HepG2 (cell line): ENCODE measurements around the gene ARL16. TPM values are rescaled to one million over a fixed set of nuclear protein-coding genes. Genes with fewer than 3 reads are reported as not detected.

Source experiments
- ATAC-seq: fragments of 200-7000 bp; cut with Tn5 transposase; 3 replicates; pipeline ENCODE4 v1.9.1; 2020; ENCODE audit warnings: mild to moderate bottlenecking, moderate library complexity
- BruUV-seq: library from RNA; stranded (reverse); fragments of 400-500 nt; replicated peaks from 2 replicates; lab custom pipeline; 2021; lab: Mats Ljungman, UMichigan
- CTCF ChIA-PET: fragments of 300-600 bp; formaldehyde crosslinking; extraction: SDS; loops from one replicate; lab custom pipeline; 2021; ENCODE audit warnings: low total read pairs, inconsistent platforms, low intra/inter-chr PET ratio; lab: Yijun Ruan, JAX
- POLR2A ChIA-PET: fragments of 350-600 bp; sonication (Branson Sonifier 250); formaldehyde crosslinking; loops from one replicate; lab custom pipeline; 2020; ENCODE audit warnings: antibody characterized with exemption, inconsistent platforms; lab: Yijun Ruan, JAX
- DNase-seq: peaks from one replicate; pipeline ENCODE4 v3.0.0-alpha.2; 2015; ENCODE audit warnings: low spot score
- FAIRE-seq: peaks from 3 replicates; lab custom pipeline; 2011; peaks lifted over from hg19 to GRCh38; lab: Jason Lieb, UNC
- H2AFZ ChIP-seq: one replicate; pipeline ENCODE4 v1.6.1; 2011; ENCODE audit warnings: low read length, inconsistent platforms
- H3K27ac ChIP-seq: fragments of 300-600 bp; 3 replicates; pipeline ENCODE4 v1.8.0; 2011; ENCODE audit warnings: mixed run types, mild to moderate bottlenecking, mixed read lengths, low read length, inconsistent platforms; ENCODE audit not compliant: insufficient read depth; ENCODE audit errors: extremely low read length
- H3K27me3 ChIP-seq, 2 experiments: fragments of 200-600 bp in 1 of 2; 2 replicates in 1 of 2; 3 replicates in 1 of 2; pipeline versions ENCODE4 v1.6.0 to v1.8.0; 2011; ENCODE audit warnings: low read length in 2 of 2, mild to moderate bottlenecking in 2 of 2, moderate library complexity in 2 of 2, inconsistent platforms in 1 of 2; ENCODE audit not compliant: insufficient read depth in 2 of 2, control insufficient read depth in 1 of 2
- H3K36me3 ChIP-seq, 2 experiments: fragments of 200-600 bp in 1 of 2; replicated peaks in 1 of 2; 2 replicates in 1 of 2; 3 replicates in 1 of 2; pipeline versions ENCODE4 v1.5.1 to v1.8.0; 2011; ENCODE audit warnings: low read length in 2 of 2, inconsistent platforms in 1 of 2; ENCODE audit not compliant: insufficient read depth in 2 of 2, control insufficient read depth in 1 of 2
- H3K4me1 ChIP-seq: 2 replicates; pipeline ENCODE4 v1.5.1; 2012; ENCODE audit warnings: low read length, inconsistent platforms; ENCODE audit not compliant: insufficient read depth
- H3K4me2 ChIP-seq: 2 replicates; pipeline ENCODE4 v1.6.0; 2011; ENCODE audit warnings: low read depth, low read length, inconsistent platforms
- H3K4me3 ChIP-seq, 3 experiments: fragments of 200-600 bp in 1 of 3; sonication (generic), shearing (Covaris generic) in 1 of 3; replicated peaks in 1 of 3; 2 replicates each; pipeline ENCODE4 v1.5.1; 2011 to 2016; ENCODE audit warnings: low read length in 3 of 3, inconsistent platforms in 2 of 3, low read depth in 2 of 3, mild to moderate bottlenecking in 2 of 3, control low read depth in 1 of 3, mixed read lengths in 1 of 3; ENCODE audit not compliant: insufficient read depth in 1 of 3
- H3K79me2 ChIP-seq: one replicate; pipeline ENCODE4 v1.6.1; 2011; ENCODE audit warnings: low read length, inconsistent platforms; ENCODE audit not compliant: insufficient read depth
- H3K9ac ChIP-seq: 2 replicates; pipeline ENCODE4 v1.6.0; 2011; ENCODE audit warnings: mild to moderate bottlenecking, low read depth, low read length, inconsistent platforms; ENCODE audit not compliant: insufficient read depth
- H3K9me3 ChIP-seq: 2 replicates; pipeline ENCODE4 v1.5.1; 2012; ENCODE audit warnings: mild to moderate bottlenecking, low read length
- H4K20me1 ChIP-seq: 2 replicates; pipeline ENCODE4 v1.6.0; 2011; ENCODE audit warnings: inconsistent platforms, mild to moderate bottlenecking, low read length, moderate library complexity; ENCODE audit not compliant: insufficient read depth
- CBX1 ChIP-seq: IDR thresholded peaks from one replicate; pipeline ENCODE4 v1.6.1; 2016; ENCODE audit warnings: antibody characterized with exemption, low read depth
- CREB1 ChIP-seq, 2 experiments: fragments of 450-650 bp in 1 of 2; IDR thresholded peaks; 2 replicates each; pipeline ENCODE4 v1.6.1; 2016 to 2017; ENCODE audit warnings: control low read depth in 1 of 2, mild to moderate bottlenecking in 1 of 2, missing compliant biosample characterization in 1 of 2, missing genetic modification characterization in 1 of 2
- FOSL1 ChIP-seq: sonication (generic); formaldehyde crosslinking; IDR thresholded peaks from 2 replicates; pipeline ENCODE4 v1.9.0; 2021; ENCODE audit warnings: missing genetic modification reagents, borderline replicate concordance
- HNF1B ChIP-seq: sonication (generic); formaldehyde crosslinking; IDR thresholded peaks from 2 replicates; pipeline ENCODE4 v1.5.1; 2020; ENCODE audit warnings: mild to moderate bottlenecking, moderate library complexity, missing genetic modification reagents
- HOXA5 ChIP-seq: sonication (generic); formaldehyde crosslinking; IDR thresholded peaks from 2 replicates; pipeline ENCODE4 v1.4.0; 2020; ENCODE audit warnings: missing genetic modification reagents
- MATR3 ChIP-seq: sonication (generic); formaldehyde crosslinking; IDR thresholded peaks from 2 replicates; pipeline ENCODE4 v1.4.0; 2020; ENCODE audit warnings: missing genetic modification reagents
- PHF20 ChIP-seq: sonication (generic); formaldehyde crosslinking; IDR thresholded peaks from 2 replicates; pipeline ENCODE4 v1.5.0; 2020; ENCODE audit warnings: mild to moderate bottlenecking, missing genetic modification reagents
- SOX6 ChIP-seq, 2 experiments: fragments of 450-650 bp in 1 of 2; sonication (generic) in 1 of 2; formaldehyde crosslinking in 1 of 2; IDR thresholded peaks; 2 replicates each; pipeline versions ENCODE4 v1.4.0 to v1.6.1; 2017 to 2020; ENCODE audit warnings: antibody characterized with exemption in 1 of 2, mild to moderate bottlenecking in 1 of 2, missing genetic modification reagents in 1 of 2
- ZFP36L2 ChIP-seq: sonication (generic); formaldehyde crosslinking; IDR thresholded peaks from 2 replicates; pipeline ENCODE4 v1.4.0; 2020; ENCODE audit warnings: missing genetic modification reagents
- ZNF326 ChIP-seq: sonication (generic); formaldehyde crosslinking; IDR thresholded peaks from 2 replicates; pipeline ENCODE4 v1.4.0; 2020; ENCODE audit warnings: missing genetic modification reagents, borderline replicate concordance
- ZNF383 ChIP-seq: sonication (generic); formaldehyde crosslinking; IDR thresholded peaks from 2 replicates; pipeline ENCODE4 v1.4.0; 2020; ENCODE audit warnings: missing genetic modification reagents, mild to moderate bottlenecking, borderline replicate concordance
- ZNF530 ChIP-seq: sonication (generic); formaldehyde crosslinking; IDR thresholded peaks from 2 replicates; pipeline ENCODE4 v1.5.0; 2020; ENCODE audit warnings: low read depth, mild to moderate bottlenecking, missing genetic modification reagents
- ZNF713 ChIP-seq: sonication (generic); formaldehyde crosslinking; IDR thresholded peaks from 2 replicates; pipeline ENCODE4 v1.4.0; 2020; ENCODE audit warnings: mild to moderate bottlenecking, missing genetic modification reagents
- ZNF766 ChIP-seq: sonication (generic); formaldehyde crosslinking; IDR thresholded peaks from 2 replicates; pipeline ENCODE4 v1.5.0; 2020; ENCODE audit warnings: missing genetic modification reagents, borderline replicate concordance
- ZNF773 ChIP-seq: sonication (generic); formaldehyde crosslinking; IDR thresholded peaks from 2 replicates; pipeline ENCODE4 v1.4.0; 2020; ENCODE audit warnings: missing genetic modification reagents, borderline replicate concordance
- ZSCAN5A ChIP-seq: sonication (generic); formaldehyde crosslinking; IDR thresholded peaks from 2 replicates; pipeline ENCODE4 v1.8.0; 2022; ENCODE audit warnings: mild to moderate bottlenecking, missing genetic modification reagents, borderline replicate concordance
- WGBS: methylation state at CpG from one replicate; pipeline ENCODE4 v1.1.6; 2017; ENCODE audit warnings: low lambda C conversion rate; 5-methylcytosine and 5-hydroxymethylcytosine counted together
- in situ Hi-C: cut with HindIII; loops from 2 replicates; pipeline ENCODE4 v1.10.0; 2017; ENCODE audit warnings: low pct_unique_long_range_greater_than_20kb; ENCODE audit not compliant: extremely low pct_ligation_motif_present
- intact Hi-C: fragments of 100-400 bp; cut with micrococcal nuclease; formaldehyde crosslinking; loops from one replicate; pipeline ENCODE4 v1.10.0; 2022; ENCODE audit not compliant: unreplicated experiment
- polyA plus RNA-seq, 8 experiments: library from polyadenylated mRNA; depleted of rRNA in 3 of 8; stranded (reverse) in 7 of 8; unstranded in 1 of 8; fragments of >200 nt; fragmentation: Illumina TruSeq in 4 of 8; extraction: Trizol in 4 of 8; gene quantifications; 2 replicates each; pipeline versions ENCODE4 v1.2.1 to v1.2.3, GENCODE V29; 2011 to 2016; ENCODE audit warnings: low read depth in 4 of 8, missing spikeins in 1 of 8, mixed read lengths in 1 of 8; ENCODE audit not compliant: insufficient read depth in 1 of 8
- total RNA-seq, 5 experiments: library from RNA; depleted of rRNA; stranded (reverse); fragments of >200 nt; fragmentation: Illumina TruSeq; extraction: Trizol; gene quantifications; 2 replicates each; pipeline ENCODE4 v1.2.3, GENCODE V29; 2016; ENCODE audit warnings: low read depth in 1 of 5
- TF ChIP-seq, protein P1 (sequence below): IDR thresholded peaks from 2 replicates; pipeline ENCODE4 v1.6.1; 2018; ENCODE audit warnings: missing genetic modification reagents, mild to moderate bottlenecking, missing compliant biosample characterization
- TF ChIP-seq, protein P2 (sequence below): sonication (generic); formaldehyde crosslinking; IDR thresholded peaks from 2 replicates; pipeline ENCODE4 v1.5.0; 2020; ENCODE audit warnings: missing genetic modification reagents

ARL16 gene
- total and polyA plus RNA-seq, 2 of the 13 experiments (the other 11 are each of a cell fraction or from before 2014, with no cell fraction given) = 20.8 to 30.8 TPM

- ChIA-PET POLR2A (interaction anchor here (0.7 to 2.3 kb wide), 11 partner anchors 11 to 77 kb away, joined by 3 to 15 read pairs (median 5); partner anchors contain the start of genes ARL16, CCDC137, HGS and MRPL12), CTCF (no interaction called here)
- Histone ChIP-seq H3K27me3 (no peaks in the 10 kb centered on the region; a peak in 1 of 5 replicates), H3K36me3 (peaks cover 0 to under 1% of the 10 kb centered on the region in 2 experiments; a peak in 1 of 5 replicates), H3K27ac (peak within 1 kb of the TSS; percentile 87), H3K79me2 (peaks cover 38% of the 10 kb centered on the region), H2AFZ (peak within 1 kb of the TSS; percentile 91), H3K4me2 (peak within 1 kb of the TSS; percentile 95), H3K9ac (peak within 1 kb of the TSS; percentile 92), H3K9me3 (no peaks in the 10 kb centered on the region), H4K20me1 (peaks cover 19% of the 10 kb centered on the region), H3K4me3 (peak within 1 kb of the TSS; percentile 73 to 89 (median 80)), H3K4me1 (peaks cover 36% of the 10 kb centered on the region)
- DNase-seq = peak; percentile 71
- WGBS = 1% methylated on average over 56 of the region's 77 CpGs
- no TSS peak for BruUV-seq
- in situ Hi-C loops (no loop called here), intact Hi-C loops (loop anchor here (2.0 kb wide), 1 partner anchor 30 kb away; the partner anchor contains the start of genes CCDC137 and OXLD1)
- no peak for FAIRE-seq
- peak; percentile 83 for ATAC-seq
- peak; percentile 77 for TF ChIP-seq ZNF766
- TF ChIP-seq MATR3 (CRISPR knock-in tag) = no peak
- peak; percentile 89; the same call in 1 of the 2 replicates for TF ChIP-seq ZNF530
- TF ChIP-seq ZNF713 (CRISPR knock-in tag) = no peak; the same call in 1 of the 2 replicates
- no peak; the same call in 1 of the 2 replicates for TF ChIP-seq HNF1B
- TF ChIP-seq, protein P1, sequence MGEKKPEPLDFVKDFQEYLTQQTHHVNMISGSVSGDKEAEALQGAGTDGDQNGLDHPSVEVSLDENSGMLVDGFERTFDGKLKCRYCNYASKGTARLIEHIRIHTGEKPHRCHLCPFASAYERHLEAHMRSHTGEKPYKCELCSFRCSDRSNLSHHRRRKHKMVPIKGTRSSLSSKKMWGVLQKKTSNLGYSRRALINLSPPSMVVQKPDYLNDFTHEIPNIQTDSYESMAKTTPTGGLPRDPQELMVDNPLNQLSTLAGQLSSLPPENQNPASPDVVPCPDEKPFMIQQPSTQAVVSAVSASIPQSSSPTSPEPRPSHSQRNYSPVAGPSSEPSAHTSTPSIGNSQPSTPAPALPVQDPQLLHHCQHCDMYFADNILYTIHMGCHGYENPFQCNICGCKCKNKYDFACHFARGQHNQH (CRISPR knock-in tag) = peak; percentile 97
- no peak for TF ChIP-seq ZNF326
- TF ChIP-seq SOX6 (IDR thresholded peaks at IDR 0.05) = no peak
- TF ChIP-seq SOX6 (CRISPR knock-in tag; IDR thresholded peaks at IDR 0.05) = peak; percentile 53; the same call in 1 of the 2 replicates
- peak; percentile 72; the same call in 1 of the 2 replicates for TF ChIP-seq ZFP36L2 (CRISPR knock-in tag)
- peak; percentile 37; the same call in 1 of the 2 replicates for TF ChIP-seq CREB1 (IDR thresholded peaks at IDR 0.05)
- no peak for TF ChIP-seq CREB1 (CRISPR knock-in tag; IDR thresholded peaks at IDR 0.05)
- TF ChIP-seq ZNF383 (CRISPR knock-in tag) = no peak
- TF ChIP-seq ZNF773 = 0 out of 2 replicates have a peak, but pooled peaks have one; percentile 67
- no peak for TF ChIP-seq ZSCAN5A
- TF ChIP-seq HOXA5 (CRISPR knock-in tag) = peak; percentile 98
- TF ChIP-seq, protein P2, sequence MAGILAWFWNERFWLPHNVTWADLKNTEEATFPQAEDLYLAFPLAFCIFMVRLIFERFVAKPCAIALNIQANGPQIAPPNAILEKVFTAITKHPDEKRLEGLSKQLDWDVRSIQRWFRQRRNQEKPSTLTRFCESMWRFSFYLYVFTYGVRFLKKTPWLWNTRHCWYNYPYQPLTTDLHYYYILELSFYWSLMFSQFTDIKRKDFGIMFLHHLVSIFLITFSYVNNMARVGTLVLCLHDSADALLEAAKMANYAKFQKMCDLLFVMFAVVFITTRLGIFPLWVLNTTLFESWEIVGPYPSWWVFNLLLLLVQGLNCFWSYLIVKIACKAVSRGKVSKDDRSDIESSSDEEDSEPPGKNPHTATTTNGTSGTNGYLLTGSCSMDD (CRISPR knock-in tag) = no peak
- peak; percentile 43 for TF ChIP-seq CBX1
- no peak for TF ChIP-seq FOSL1 (CRISPR knock-in tag)
- peak; percentile 93 for TF ChIP-seq PHF20 (CRISPR knock-in tag)
Measured at GRCh38 chr17:81636505-81637288, 46.9 kb downstream of the ARL16 start, which contains the start of the genes NPLOC4 and TSPAN10. Gene NPLOC4 (minus strand): TSS chr17:81637112. CDS start chr17:81636930, 182 bp downstream. Gene TSPAN10 (plus strand): TSS chr17:81637196. CDS start chr17:81642413, 5,217 bp downstream.
